Measurements from ENCODE around the gene PIN4.
"Not testable (repeated sequence)": the region's sequence is repeated elsewhere in the genome, so short reads cannot be mapped to it uniquely, and the experiment has no call there.

The PIN4 gene

DNA sequence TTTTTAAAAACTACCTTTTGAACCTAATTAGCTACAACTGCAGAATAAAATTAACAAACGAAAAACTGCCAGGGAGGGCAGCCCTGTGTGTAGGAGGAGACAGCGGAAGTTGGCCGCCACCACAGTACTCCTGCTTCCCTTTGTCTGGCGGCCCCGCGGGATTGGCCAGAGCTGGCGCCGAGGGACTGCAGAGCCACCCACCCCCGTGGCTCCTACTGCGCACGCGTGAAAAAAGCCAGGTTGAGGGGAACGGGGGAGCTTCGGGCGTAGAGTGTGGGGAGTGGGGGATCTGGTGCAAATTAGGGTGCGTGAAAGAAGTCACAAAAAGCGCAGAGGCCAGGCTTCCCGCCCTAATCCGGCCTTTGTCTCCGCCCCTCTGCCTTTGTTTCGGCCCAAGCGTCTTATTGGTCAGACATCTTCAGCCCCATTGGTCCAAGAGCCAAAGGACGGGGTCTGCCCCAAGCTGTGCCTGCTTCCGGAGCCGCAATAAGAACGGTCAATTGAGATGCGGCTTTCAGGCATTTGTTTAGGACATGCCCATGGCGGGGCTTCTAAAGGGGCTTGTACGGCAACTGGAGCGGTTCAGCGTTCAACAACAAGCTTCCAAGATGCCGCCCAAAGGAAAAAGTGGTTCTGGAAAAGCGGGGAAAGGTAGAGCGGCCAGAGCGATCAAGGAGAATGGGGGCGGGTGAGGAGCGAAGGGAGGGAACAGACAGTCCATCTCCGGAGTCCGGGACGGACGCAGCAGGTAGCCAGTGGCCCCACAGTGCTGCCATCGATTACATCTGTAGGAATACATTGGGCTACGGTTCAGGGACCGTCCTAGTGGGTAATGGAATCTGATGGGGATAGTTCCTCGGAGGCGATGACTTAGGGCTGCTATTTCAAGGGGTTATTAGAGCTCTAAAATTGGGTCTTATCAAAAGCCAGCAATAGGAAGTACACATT is at the start of gene PIN4:
Gene PIN4 (plus strand): TSS at position 580 of the 948 bp plus-strand sequence. CDS start 29 bp downstream, at position 609.
- peak; percentile 91 for DNase-seq

DNA sequence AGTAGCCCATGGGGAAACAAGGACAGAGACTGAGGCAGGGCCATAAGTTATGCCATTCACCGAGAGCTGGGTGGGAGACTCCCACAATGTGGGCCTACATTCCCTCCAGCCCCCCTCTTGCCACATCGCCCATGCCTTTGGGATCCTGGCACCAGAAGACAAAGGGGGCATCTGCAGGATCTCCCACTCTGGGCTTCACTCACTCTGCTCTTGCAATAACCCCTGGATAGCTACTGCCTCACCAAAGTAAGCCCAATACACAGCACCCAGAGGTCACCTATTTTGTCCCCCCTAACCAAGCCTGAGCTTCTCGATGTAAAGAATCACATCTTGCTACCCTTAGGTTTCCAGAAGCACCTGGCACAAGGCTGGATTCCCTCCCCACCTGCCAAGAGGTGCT is 49.1 kb upstream of the PIN4 start:
- DNase-seq = no peak

- no peak for DNase-seq
These were observed 47.6 kb upstream of the PIN4 start for GRCh38 chrX:72133851-72134546.

DNA sequence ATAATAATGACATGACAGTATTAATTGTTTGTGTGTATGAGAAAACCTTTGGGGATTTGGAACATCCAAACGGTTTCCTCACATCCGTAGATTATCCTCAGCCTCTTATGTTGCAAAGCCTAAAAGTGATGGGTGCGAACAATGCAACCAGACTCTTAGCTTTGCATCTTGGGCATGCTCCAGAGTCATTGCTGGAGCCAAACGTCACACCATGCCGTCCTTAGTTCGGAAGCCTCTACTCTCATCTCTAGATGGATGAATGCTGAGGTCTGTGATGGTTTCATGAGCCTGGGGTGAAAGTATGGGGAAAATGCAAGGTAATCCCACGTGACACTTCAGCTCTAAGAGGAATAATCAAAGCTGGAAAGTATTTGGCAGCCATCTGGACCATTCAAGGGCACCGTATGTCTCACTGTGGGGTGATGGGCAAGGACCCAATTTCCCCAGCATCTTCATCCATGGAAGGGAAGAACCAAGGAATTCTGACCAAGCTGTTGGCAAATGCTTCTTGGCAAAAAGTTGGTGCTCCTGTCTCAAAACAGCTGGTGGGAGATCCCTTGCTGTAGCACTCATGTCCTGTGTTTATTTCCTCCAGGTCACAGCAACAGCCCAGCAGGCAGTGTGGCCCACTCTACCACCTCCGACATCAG is 43.6 kb upstream of the PIN4 start:
- DNase-seq = no peak

DNA sequence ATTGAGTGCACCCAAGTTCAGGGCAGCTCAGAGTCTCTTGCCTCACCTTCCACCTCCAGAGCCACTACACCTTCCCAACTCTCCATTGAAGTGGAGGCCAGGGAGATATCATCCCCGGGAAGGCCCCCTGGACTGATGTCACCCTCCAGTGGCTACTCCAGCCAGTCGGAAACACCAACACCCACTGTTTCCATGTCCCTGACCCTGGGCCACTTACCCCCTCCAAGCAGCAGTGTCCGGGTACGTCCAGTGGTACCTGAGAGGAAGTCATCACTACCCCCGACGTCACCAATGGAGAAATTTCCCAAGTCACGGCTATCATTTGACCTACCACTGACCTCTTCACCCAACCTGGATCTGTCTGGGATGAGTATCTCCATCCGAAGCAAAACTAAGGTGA is 42.0 kb upstream of the PIN4 start:
- DNase-seq = no peak

- peak in 1 of 2 donors; percentile 28 for DNase-seq
These were observed 40.1 kb upstream of the PIN4 start for GRCh38 chrX:72141372-72142004.

DNA sequence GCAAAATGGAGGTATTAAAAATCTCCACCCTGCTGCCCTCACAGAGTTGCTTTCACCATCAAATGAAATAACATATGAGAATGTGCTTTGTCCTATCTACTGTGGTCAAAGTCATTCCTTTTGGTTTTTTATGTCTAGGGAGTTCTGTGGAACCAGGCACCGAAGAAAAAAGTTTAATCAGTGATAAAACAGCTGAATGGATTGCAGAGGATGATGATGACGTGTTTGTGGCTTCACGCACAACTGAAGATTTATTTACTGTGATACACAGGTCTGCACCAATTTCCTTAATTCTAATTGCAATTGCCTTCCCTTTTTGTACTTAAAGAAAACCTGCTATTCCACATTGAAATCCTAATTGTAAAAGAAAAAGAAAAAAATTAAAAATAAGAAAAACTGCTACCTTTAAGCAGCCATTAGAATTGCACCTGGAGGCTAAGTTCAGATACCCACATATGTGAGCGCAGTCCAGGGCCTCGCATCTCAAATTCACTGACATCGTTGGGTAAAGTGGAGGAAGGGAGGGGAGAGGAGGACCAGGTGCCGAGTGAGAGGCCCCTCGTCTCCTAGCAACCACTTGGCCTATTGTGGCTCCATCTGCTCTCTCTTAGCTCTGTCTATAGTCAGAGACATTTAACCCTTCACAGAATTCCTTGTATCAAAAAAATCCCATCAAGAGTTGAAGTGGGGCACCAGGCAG is 39.3 kb upstream of the PIN4 start:
- DNase-seq = no peak

GRCh38 chrX:72142794-72143608 is 38.6 kb upstream of the PIN4 start:
- no peak for DNase-seq

DNA sequence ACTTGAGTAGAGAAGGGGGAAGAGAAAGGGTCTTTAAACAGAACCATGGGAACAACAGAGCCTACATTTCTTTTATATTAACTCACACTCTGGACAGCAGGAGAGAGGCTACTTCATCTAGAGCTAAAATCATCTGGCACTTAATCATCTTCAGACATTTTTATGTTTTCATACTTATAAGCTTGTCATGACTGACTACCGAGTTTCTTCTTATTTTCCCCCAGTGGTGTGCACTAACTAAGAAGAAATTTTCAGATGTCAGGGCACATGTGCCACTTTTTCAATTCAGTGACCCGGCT is 38.0 kb upstream of the PIN4 start:
- DNase-seq = no peak

- no peak for DNase-seq
These were observed 36.4 kb upstream of the PIN4 start for GRCh38 chrX:72145181-72145580.

DNA sequence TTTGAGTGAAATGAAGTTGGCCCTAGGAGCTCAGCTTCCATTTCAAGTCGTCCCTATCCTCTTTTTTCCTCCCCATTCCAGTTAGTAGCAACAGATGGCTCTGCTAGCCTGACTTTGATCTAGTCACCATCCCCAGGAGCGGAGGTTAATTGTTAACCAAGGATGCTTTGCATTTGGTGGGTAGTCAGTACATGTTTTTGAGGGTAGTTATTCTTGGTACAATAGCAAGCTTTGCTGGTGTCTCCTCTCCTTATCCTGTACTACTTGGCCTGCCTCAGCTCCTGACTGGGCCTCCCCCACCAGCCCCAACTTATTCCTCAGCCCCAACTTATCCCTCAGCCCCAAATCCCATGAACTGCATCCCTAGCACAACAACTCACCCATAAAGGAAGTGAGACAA is 35.0 kb upstream of the PIN4 start:
- DNase-seq = no peak

GRCh38 chrX:72158773-72159172 is 22.8 kb upstream of the PIN4 start:
- DNase-seq = no peak

DNA sequence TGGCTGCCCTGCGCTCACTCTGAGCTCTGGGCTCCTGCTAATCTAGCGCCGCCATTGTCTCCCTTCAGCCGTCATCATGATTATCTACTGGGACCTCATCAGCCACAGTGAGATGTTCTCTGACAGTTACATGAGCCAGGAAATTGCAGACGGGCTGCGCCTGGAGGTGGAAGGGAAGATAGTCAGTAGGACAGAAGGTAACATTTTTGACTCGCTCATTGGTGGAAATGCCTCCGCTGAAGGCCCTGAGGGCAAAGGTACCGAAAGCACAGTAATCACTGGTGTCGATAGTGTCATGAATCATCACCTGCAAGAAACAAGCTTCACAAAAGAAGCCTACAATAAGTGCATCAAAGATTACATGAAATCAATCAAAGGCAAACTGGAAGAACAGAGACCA is 21.8 kb upstream of the PIN4 start:
- no peak for DNase-seq

- DNase-seq = no peak
These were observed 16.0 kb upstream of the PIN4 start for GRCh38 chrX:72165551-72165950.

- DNase-seq = peak; percentile 62 to 84
These were observed 12.4 kb upstream of the PIN4 start for GRCh38 chrX:72169008-72169728.

DNA sequence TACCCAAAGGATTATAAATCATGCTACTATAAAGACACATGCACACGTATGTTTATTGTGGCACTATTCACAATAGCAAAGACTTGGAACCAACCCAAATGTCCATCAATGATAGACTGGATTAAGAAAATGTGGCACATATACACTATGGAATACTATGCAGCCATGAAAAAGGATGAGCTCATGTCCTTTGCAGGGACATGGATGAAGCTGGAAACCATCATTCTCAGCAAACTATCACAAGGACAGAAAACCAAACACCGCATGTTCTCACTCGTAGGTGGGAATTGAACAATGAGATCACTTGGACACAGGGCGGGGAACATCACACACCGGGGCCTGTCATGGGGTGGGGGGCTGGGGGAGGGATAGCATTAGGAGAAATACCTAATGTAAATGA is 5.3 kb upstream of the PIN4 start:
- DNase-seq = not testable (repeated sequence)

DNA sequence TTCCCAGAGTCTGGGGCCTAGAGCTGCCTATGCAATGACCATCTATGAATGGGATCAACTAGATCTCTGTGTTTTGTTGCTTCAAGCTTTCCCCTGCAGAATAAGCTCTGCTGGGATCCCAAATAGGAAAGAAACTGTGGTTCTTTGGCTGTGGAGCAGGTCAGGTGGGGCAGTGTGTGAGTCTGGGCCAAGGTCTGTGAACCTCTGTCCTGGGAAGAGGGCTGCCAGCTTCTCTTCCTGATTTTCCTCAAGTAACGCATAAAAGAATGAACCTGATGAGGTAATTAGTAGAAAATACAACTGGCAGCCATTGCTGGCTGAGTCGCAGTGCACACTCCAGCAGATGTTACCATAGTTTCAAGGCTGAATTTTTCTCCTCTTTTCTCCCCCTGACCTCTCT is 4.6 kb upstream of the PIN4 start:
- no peak for DNase-seq

GRCh38 chrX:72180539-72180938 is 1.0 kb upstream of the PIN4 start:
- no peak for DNase-seq

DNA sequence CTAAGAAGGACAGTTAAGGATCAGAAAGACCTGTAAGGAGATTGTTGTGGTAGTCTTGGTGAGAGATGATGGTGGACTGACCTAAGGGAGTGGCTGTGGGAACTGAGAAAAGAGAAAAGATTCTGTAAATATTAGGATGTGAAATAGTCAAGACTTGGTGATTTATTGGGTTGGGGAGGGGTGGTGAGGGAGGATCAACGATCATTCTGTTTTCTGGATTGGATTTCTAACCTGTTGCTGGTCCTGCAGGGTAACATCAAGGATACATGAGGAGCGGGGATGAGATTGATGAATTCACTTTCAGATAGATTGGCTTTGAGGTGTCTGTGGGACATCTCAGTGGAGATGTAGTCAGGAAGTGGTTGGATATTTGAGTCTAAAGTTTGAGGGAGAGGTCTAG is 1.4 kb downstream of the PIN4 start:
- no peak for DNase-seq

- no peak for DNase-seq
These were observed 20.4 kb downstream of the PIN4 start for GRCh38 chrX:72201836-72202536.
